Measurements from ENCODE around the gene ATP1A2. TPM values are rescaled to one million over a fixed set of nuclear protein-coding genes. Genes with fewer than 3 reads are reported as not detected.
"Not testable (repeated sequence)": the region's sequence is repeated elsewhere in the genome, so short reads cannot be mapped to it uniquely, and the experiment has no call there.

Gene ATP1A2
- total RNA-seq, 1 experiment from 2014 or later = not detected

DNA sequence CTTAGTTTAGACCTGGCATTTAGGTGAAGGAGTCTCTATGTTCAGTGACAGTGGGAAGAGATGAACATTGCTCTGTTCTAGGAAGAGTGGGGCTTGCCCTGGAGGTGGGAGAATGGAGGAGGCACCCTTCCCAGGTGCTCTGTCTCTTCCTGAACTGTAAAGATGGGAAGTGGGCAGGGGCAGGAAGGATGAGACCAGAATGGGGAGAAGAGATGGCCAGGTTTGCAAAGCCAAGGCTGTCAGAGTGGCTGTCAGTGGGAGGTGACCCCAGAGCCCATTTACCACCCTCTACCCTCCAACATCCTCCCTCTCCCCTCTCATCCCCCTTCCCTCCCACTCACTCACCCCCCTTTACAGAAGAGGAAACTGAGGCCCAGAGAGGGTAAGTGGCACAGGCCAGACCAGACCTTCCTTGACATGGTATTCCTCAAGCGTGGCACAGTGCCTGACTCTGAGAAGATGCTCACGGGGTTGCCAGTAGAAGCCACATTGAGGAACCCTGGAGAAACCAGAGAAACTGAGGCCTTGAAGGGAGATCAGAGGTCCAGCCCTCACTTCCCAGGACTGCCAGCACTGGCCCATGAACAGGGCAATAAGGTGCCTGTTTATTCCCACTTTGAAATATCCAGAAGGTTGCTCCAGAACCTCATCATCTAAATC is 15.7 kb upstream of the ATP1A2 start:
- DNase-seq (ENCODE audit: low spot score) = no peak

DNA sequence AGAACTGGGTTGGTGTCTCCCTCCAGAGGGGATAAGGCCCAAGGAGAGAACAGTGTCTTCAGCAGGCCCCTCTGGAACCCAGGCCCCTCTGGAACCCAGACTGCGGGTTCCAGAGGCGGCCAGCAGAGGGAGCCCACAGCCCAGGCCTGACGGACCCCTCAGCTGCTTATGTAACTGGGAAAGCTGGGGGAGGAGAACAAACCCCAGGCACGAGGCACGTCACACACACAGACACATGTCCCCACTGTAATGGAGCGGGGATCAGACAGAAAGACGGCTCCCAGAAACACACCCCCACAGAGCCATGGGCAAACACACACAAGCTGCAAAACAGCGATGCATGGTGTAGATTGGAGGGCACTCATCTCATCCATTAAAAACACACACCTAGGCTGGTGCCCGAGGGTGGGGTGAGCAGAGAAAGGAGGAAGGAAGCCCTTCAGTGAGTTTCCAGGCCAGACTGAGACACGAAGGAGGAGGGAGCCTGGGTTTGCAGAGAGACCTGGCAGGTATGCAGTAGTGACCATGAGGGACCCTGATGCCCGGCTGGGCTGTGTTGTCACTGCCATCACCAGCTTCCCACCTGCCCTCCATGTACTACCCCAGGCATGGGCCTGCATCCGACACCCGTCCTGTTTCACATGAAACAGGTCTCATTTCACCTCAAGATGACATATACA is 14.4 kb upstream of the ATP1A2 start:
- DNase-seq (ENCODE audit: low spot score) = peak; percentile 81

GRCh38 chr1:160101717-160102522 is 13.6 kb upstream of the ATP1A2 start:
- no peak for DNase-seq (ENCODE audit: low spot score)

- no peak for DNase-seq (ENCODE audit: low spot score)
Observed at GRCh38 chr1:160103658-160104408, 11.7 kb upstream of the ATP1A2 start.

- no peak for DNase-seq (ENCODE audit: low spot score)
Observed at GRCh38 chr1:160104486-160104885, 11.1 kb upstream of the ATP1A2 start.

- no peak for DNase-seq (ENCODE audit: low spot score)
Observed at GRCh38 chr1:160105155-160105554, 10.4 kb upstream of the ATP1A2 start.

DNA sequence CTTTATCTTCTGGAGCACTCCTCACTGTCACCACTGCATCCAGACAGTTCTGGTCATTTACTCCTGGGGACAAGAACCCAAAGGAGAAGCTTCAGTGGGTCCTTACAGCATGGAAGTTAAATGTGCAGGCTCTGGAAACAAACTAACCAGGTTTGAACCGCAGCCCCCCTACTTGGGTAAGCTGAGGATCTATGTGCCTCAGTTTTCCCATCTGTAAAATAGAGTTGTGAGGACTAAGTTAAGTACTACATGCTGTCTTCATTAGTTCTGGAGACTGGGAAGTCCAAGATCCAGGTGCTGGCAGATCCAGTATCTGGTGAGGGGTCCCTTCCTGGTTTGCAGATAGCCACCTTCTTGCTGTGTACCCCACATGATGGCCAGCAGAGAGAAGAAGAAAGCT is 8.0 kb upstream of the ATP1A2 start:
- no peak for DNase-seq (ENCODE audit: low spot score)

- DNase-seq (ENCODE audit: low spot score) = no peak
Observed at GRCh38 chr1:160108888-160109662, 6.5 kb upstream of the ATP1A2 start.

GRCh38 chr1:160109686-160110085 is 5.9 kb upstream of the ATP1A2 start:
- DNase-seq (ENCODE audit: low spot score) = no peak

DNA sequence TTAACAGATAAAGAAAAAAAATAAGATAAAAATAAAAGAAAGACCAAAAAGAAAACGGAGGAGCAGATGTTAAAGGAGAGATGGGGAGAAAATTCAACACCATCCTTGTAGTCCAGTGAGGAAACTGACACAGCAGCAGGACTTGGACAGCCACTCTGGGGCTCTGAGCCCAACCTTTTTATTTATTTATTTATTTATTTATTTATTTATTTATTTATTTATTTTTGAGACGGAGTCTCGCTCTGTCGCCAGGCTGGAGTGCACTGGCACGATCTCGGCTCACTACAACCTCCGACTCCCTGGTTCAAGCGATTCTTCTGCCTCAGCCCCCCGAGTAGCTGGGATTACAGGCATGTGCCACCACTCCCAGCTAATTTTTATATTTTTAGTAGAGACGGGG is 4.1 kb upstream of the ATP1A2 start:
- DNase-seq (ENCODE audit: low spot score) = not testable (repeated sequence)

- no peak for DNase-seq (ENCODE audit: low spot score)
Observed at GRCh38 chr1:160112357-160112756, 3.2 kb upstream of the ATP1A2 start.

DNA sequence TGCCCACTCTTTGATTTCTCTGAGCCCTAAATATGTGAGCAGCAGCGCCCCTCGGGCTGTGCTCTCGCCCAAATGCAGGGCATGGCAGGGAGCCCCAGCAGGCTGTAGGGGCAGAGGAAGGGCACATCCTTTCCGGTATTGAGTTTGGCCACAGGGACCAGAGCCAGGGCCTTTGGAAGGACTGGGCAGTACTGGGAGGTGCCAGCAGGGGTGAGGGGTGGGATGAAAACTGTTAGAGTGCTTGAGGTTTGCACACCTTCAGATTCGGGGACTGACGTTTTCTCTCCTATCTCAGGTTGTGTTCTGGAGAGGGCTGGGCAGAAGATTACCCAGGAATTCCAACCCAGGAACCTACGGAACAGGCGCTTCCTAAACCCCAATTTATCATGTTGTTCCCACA is 2.2 kb upstream of the ATP1A2 start:
- DNase-seq (ENCODE audit: low spot score) = no peak

- DNase-seq (ENCODE audit: low spot score) = no peak
Observed at GRCh38 chr1:160114085-160114484, 1.5 kb upstream of the ATP1A2 start.

- DNase-seq (ENCODE audit: low spot score) = no peak
Observed at GRCh38 chr1:160116283-160117147, 956 bp downstream of the ATP1A2 start.

DNA sequence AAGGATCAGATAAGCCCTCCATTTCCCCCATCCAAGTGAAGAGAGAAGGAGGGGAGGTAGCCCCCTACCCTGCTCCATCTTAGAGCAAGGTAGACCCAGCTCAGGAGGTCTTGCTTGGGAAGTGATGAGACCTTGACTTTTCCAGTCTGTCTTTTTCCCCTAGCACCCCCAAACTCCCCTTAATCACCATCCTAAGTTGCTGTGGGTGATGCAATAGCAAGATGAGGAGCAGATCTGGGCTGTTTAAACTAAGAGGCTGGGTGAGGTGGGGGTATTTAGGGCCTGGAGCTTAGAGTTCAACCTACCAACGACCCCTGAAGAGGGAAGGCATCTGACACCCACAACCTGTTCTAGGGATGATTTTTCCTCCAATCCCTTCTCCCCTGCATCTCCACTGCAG is 1.7 kb downstream of the ATP1A2 start:
- no peak for DNase-seq (ENCODE audit: low spot score)

- no peak for DNase-seq (ENCODE audit: low spot score)
Observed at GRCh38 chr1:160117709-160118183, 2.2 kb downstream of the ATP1A2 start.

- no peak for DNase-seq (ENCODE audit: low spot score)
Observed at GRCh38 chr1:160118928-160119327, 3.4 kb downstream of the ATP1A2 start.

DNA sequence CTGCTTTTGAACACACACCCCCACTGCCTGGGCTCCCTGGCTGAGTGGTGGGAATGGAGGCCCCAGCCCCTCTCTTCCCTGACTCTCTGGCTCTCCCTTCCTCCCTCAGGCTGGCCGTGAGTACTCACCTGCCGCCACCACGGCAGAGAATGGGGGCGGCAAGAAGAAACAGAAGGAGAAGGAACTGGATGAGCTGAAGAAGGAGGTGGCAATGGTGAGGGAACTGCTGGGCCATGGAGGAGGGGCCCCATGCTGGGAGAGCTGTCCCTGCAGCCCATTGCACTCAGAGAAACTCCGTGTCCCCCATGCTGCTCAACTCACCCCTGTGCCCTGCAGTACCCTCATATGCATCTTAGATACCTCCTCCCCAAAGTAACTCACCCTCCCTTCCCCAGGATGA is 5.2 kb downstream of the ATP1A2 start:
- DNase-seq (ENCODE audit: low spot score) = no peak

GRCh38 chr1:160121388-160121787 is 5.8 kb downstream of the ATP1A2 start:
- DNase-seq (ENCODE audit: low spot score) = no peak

DNA sequence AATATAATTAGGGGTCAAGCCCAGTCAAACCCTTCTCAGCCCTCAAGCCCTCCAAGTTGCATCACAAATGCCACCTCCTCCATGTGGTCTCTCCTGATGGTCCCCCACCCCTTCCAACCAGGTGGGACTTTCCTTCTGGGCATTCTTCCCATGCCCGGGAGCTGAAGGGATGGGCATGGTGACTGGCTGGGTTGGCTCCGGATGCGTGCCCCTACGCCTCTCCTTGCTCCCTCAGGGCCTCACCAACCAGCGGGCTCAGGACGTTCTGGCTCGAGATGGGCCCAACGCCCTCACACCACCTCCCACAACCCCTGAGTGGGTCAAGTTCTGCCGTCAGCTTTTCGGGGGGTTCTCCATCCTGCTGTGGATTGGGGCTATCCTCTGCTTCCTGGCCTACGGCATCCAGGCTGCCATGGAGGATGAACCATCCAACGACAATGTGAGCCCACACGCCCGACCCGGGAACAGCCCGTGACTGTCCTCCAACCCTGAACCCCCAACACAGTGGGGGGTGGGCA is 7.5 kb downstream of the ATP1A2 start:
- no peak for DNase-seq (ENCODE audit: low spot score)

Data from HT-29 (cell line).